NB4 (cell line): ENCODE measurements around the gene ATAD1.

ENCODE experiments used
- CTCF ChIP-seq: IDR thresholded peaks from one replicate; pipeline ENCODE4 v1.5.1; 2012; ENCODE audit warnings: low read depth, low read length
- MYC ChIP-seq: IDR thresholded peaks from 2 replicates; pipeline ENCODE4 v1.6.1; 2011; ENCODE audit warnings: low read depth, low read length
- POLR2A ChIP-seq: IDR thresholded peaks from 2 replicates; pipeline ENCODE4 v1.6.1; 2011; ENCODE audit warnings: mild to moderate bottlenecking; ENCODE audit not compliant: insufficient read length; ENCODE audit errors: extremely low read depth

- no peak for TF ChIP-seq POLR2A
- no peak for TF ChIP-seq CTCF
- TF ChIP-seq MYC: no peak
These were observed 34.1 kb upstream of the ATAD1 start for GRCh38 chr10:87852089-87852488.
